Measurements from ENCODE around the gene GNG8. TPM values are rescaled to one million over a fixed set of nuclear protein-coding genes. Genes with fewer than 3 reads are reported as not detected.

The GNG8 gene
- total RNA-seq, 1 experiment from 2014 or later, result not detected

- no TSS peak for BruUV-seq (replicated peaks)
- H3K9ac ChIP-seq (ENCODE audit: low read length), result no peak overlapping the region
- H3K79me2 ChIP-seq (ENCODE audit: insufficient read depth, low read length), result peaks cover 63% of the 10 kb centered on the region
- no peak overlapping the region for H3K4me3 ChIP-seq (replicated peaks in 1 of 2; ENCODE audit: low read depth in 1 of 2, low read length in 2 of 2)
- H3K27me3 ChIP-seq (ENCODE audit: insufficient read depth, low read length), result no peaks in the 10 kb centered on the region
- H3K36me3 ChIP-seq (ENCODE audit: control insufficient read depth in 1 of 2, insufficient read depth in 2 of 2, low read length in 2 of 2), result peaks cover 29 to 30% of the 10 kb centered on the region in 2 experiments
- H3K9me3 ChIP-seq (ENCODE audit: control insufficient read depth in 1 of 2, insufficient read depth in 1 of 2, low read depth in 1 of 2, low read length in 2 of 2), result no peaks in the 10 kb centered on the region
- H3K4me2 ChIP-seq (ENCODE audit: low read length), result no peak overlapping the region
- ChIA-PET POLR2A (no interaction called here), CTCF (interaction anchor here (2.4 kb wide), 1 partner anchor 10 kb away, joined by 8 read pairs; no protein-coding TSS in a partner anchor), RAD21 (ENCODE audit: low non-redundant PET in 1 of 2, low total read pairs in 2 of 2, uncharacterized antibody in 2 of 2, unreplicated experiment in 2 of 2) (no interaction called here)
- H2AFZ ChIP-seq (ENCODE audit: low read depth, low read length, poor library complexity, severe bottlenecking), result no peak overlapping the region
- H3K27ac ChIP-seq (ENCODE audit: low read depth, low read length), result no peak overlapping the region; the same call in 1 of the 2 replicates
- DNase-seq (ENCODE audit: low read depth, low spot score) (no peak), ATAC-seq (no peak)
- H4K20me1 ChIP-seq (ENCODE audit: insufficient read depth), result no peaks in the 10 kb centered on the region
- no peaks in the 10 kb centered on the region for H3K9me2 ChIP-seq (ENCODE audit: insufficient read depth)
- H3K4me1 ChIP-seq (ENCODE audit: control insufficient read depth in 1 of 2, insufficient read depth in 2 of 2, low read length in 2 of 2), result peaks cover 14 to 26% of the 10 kb centered on the region in 2 experiments
- intact Hi-C loops (cut with micrococcal nuclease), result no loop called here
- no peak for TF ChIP-seq ATF3 (IDR thresholded peaks at IDR 0.05)
- no peak for TF ChIP-seq POLR2AphosphoS5 (IDR thresholded peaks at IDR 0.05; ENCODE audit: low read depth, low read length)
- no peak for TF ChIP-seq EGR1 (IDR thresholded peaks at IDR 0.05; ENCODE audit: low read depth)
- TF ChIP-seq CBX3 (IDR thresholded peaks at IDR 0.05; ENCODE audit: low read depth), result no peak
- no peak for TF ChIP-seq SP1 (IDR thresholded peaks at IDR 0.05; ENCODE audit: low read depth)
- TF ChIP-seq SRF (IDR thresholded peaks at IDR 0.05; ENCODE audit: low read depth), result no peak
- TF ChIP-seq, protein P1, sequence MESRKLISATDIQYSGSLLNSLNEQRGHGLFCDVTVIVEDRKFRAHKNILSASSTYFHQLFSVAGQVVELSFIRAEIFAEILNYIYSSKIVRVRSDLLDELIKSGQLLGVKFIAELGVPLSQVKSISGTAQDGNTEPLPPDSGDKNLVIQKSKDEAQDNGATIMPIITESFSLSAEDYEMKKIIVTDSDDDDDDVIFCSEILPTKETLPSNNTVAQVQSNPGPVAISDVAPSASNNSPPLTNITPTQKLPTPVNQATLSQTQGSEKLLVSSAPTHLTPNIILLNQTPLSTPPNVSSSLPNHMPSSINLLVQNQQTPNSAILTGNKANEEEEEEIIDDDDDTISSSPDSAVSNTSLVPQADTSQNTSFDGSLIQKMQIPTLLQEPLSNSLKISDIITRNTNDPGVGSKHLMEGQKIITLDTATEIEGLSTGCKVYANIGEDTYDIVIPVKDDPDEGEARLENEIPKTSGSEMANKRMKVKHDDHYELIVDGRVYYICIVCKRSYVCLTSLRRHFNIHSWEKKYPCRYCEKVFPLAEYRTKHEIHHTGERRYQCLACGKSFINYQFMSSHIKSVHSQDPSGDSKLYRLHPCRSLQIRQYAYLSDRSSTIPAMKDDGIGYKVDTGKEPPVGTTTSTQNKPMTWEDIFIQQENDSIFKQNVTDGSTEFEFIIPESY (IDR thresholded peaks at IDR 0.05; ENCODE audit: extremely low read depth, insufficient replicate concordance, low read length), result no peak
- TF ChIP-seq MAX (IDR thresholded peaks at IDR 0.05), result no peak
- TF ChIP-seq TCF7L2 (IDR thresholded peaks at IDR 0.05; ENCODE audit: borderline replicate concordance, extremely low read depth, insufficient read depth, insufficient read length), result no peak
Observed at GRCh38 chr19:46603752-46604231, 32.2 kb downstream of the GNG8 start.

Measured in HCT116 (cell line).